MM.1S (cell line): ENCODE data around the gene IDH2.

ENCODE experiments used
- DNase-seq: peaks from one replicate; pipeline ENCODE4 v3.0.0-alpha.2; 2015
- H2AFZ ChIP-seq: fragments of 300-600 bp; sonication (generic); 2 replicates; pipeline ENCODE4 v1.6.0; 2016; ENCODE audit warnings: antibody characterized with exemption, low read length
- H3F3A ChIP-seq: fragments of 300-600 bp; sonication (generic); 2 replicates; pipeline ENCODE4 v1.6.1; 2016; ENCODE audit warnings: mild to moderate bottlenecking, antibody characterized with exemption, low read length, moderate library complexity, mixed read lengths; ENCODE audit not compliant: insufficient read depth
- H3K27ac ChIP-seq: fragments of 300-600 bp; sonication (generic); 2 replicates; pipeline ENCODE4 v1.5.1; 2016; ENCODE audit warnings: mild to moderate bottlenecking, low read length
- H3K27me3 ChIP-seq: fragments of 300-600 bp; sonication (generic); replicated peaks from 2 replicates; pipeline ENCODE4 v1.6.0; 2016; ENCODE audit warnings: low read length; ENCODE audit not compliant: insufficient read depth
- H3K36me3 ChIP-seq: fragments of 300-600 bp; sonication (generic); replicated peaks from 2 replicates; pipeline ENCODE4 v1.6.1; 2016; ENCODE audit warnings: mild to moderate bottlenecking, low read length, mixed read lengths; ENCODE audit not compliant: insufficient read depth
- H3K4me1 ChIP-seq: fragments of 300-600 bp; sonication (generic); 2 replicates; pipeline ENCODE4 v1.6.1; 2016; ENCODE audit warnings: low read length, mixed read lengths
- H3K4me2 ChIP-seq: fragments of 300-600 bp; sonication (generic); 2 replicates; pipeline ENCODE4 v1.6.0; 2016; ENCODE audit warnings: low read depth, low read length
- H3K4me3 ChIP-seq: fragments of 300-600 bp; sonication (generic); 2 replicates; pipeline ENCODE4 v1.5.1; 2016; ENCODE audit warnings: low read length, mixed read lengths
- H3K79me2 ChIP-seq: fragments of 300-600 bp; sonication (generic); 2 replicates; pipeline ENCODE4 v1.6.1; 2016; ENCODE audit warnings: mixed run types, low read length, mixed read lengths
- H3K9ac ChIP-seq: fragments of 300-600 bp; sonication (generic); 2 replicates; pipeline ENCODE4 v1.6.1; 2016; ENCODE audit warnings: low read length, mixed read lengths
- H3K9me2 ChIP-seq: fragments of 300-600 bp; sonication (generic); replicated peaks from 2 replicates; pipeline ENCODE4 v1.6.1; 2016; ENCODE audit warnings: mild to moderate bottlenecking, low read length, mixed read lengths; ENCODE audit not compliant: insufficient read depth
- H3K9me3 ChIP-seq: fragments of 300-600 bp; sonication (generic); replicated peaks from 2 replicates; pipeline ENCODE4 v1.6.1; 2016; ENCODE audit warnings: mild to moderate bottlenecking, low read length, mixed read lengths; ENCODE audit not compliant: insufficient read depth
- H4K20me1 ChIP-seq: fragments of 300-600 bp; sonication (generic); 2 replicates; pipeline ENCODE4 v1.6.1; 2016; ENCODE audit warnings: mild to moderate bottlenecking, low read length, moderate library complexity, mixed read lengths; ENCODE audit not compliant: insufficient read depth
- CTCF ChIP-seq: fragments of 300-600 bp; sonication (generic); IDR thresholded peaks from 2 replicates; pipeline ENCODE4 v1.5.1; 2016; ENCODE audit warnings: antibody characterized with exemption, low read length, mixed read lengths
- EZH2 ChIP-seq: fragments of 300-600 bp; sonication (generic); optimal IDR thresholded peaks from 2 replicates; pipeline ENCODE3; 2017; ENCODE audit warnings: low read depth, mild to moderate bottlenecking, antibody characterized with exemption, low read length, mixed read lengths
- EZH2phosphoT487 ChIP-seq: fragments of 300-600 bp; sonication (generic); IDR thresholded peaks from 2 replicates; pipeline ENCODE4 v1.6.1; 2018; ENCODE audit warnings: antibody characterized with exemption, low read length

Gene IDH2

DNA sequence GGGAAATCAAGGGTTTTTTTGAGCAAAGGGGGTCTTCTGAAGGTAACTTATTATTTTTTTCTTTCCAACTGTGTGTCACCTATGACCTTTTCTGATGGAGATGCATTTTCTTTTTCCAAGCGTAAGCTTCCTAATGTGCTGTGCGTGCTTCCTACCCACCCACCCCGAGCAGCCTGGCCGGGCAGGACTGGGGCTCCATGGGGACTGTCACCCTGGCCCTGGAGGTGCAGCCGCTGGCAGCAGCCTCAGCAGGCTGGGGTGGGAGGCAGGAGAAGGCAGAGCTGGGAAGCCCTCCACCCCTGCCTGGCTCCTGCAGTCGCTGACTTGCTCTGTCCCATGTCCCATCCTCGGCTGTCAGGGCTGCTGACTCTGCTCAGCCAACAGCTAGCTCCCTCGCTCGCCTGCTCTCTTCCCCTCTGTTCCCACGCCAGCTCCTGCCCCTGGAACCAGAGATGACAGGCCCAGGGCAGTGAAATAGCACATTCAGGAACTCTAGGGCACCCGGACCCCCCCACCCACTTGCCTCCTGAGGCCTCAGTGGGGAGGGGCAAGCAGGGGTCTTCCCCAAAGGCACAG, 21.4 kb downstream of the IDH2 start:
- peaks cover 17% of the 10 kb centered on the region for H3F3A ChIP-seq

DNA sequence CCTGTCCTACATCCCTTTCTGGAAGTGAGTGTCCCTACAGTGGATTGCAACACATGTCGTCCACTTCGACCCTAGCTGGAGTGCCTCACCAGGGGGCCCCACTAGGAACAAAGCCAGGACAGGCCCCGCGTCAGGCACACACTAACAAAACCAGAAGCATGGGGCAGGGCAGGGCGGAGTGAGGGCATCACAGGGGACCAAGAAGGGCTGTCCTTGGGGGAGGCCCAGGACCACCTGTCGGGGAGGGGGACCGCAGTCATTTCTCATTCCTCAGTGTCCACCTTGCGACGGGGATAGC, 21.9 kb downstream of the IDH2 start:
- Histone ChIP-seq H2AFZ (no peak overlapping the region), H3K9me3 (no peaks in the 10 kb centered on the region), H3K4me3 (no peak overlapping the region), H3K4me2 (no peak overlapping the region), H3K4me1 (peaks cover 29% of the 10 kb centered on the region), H3F3A (peaks cover 21% of the 10 kb centered on the region), H3K9ac (no peak overlapping the region), H3K9me2 (no peaks in the 10 kb centered on the region), H3K79me2 (peaks cover 25% of the 10 kb centered on the region), H3K27ac (no peak overlapping the region), H3K27me3 (no peaks in the 10 kb centered on the region), H3K36me3 (no peaks in the 10 kb centered on the region; the same call in 1 of the 2 replicates), H4K20me1 (no peaks in the 10 kb centered on the region)
- no peak for DNase-seq
- TF ChIP-seq EZH2 (no peak), CTCF (no peak), EZH2phosphoT487 (no peak)

More for the DNA sequence above, 21.4 kb downstream of the IDH2 start:
- H3K27me3 ChIP-seq, result no peaks in the 10 kb centered on the region
- no peaks in the 10 kb centered on the region; the same call in 1 of the 2 replicates for H3K36me3 ChIP-seq
- no peak for TF ChIP-seq CTCF
- no peak for TF ChIP-seq EZH2
- no peak for TF ChIP-seq EZH2phosphoT487
- H3K79me2 ChIP-seq, result peaks cover 30% of the 10 kb centered on the region
- no peaks in the 10 kb centered on the region for H3K9me2 ChIP-seq
- no peak overlapping the region for H2AFZ ChIP-seq
- no peak overlapping the region for H3K9ac ChIP-seq
- H3K4me2 ChIP-seq, result no peak overlapping the region
- H4K20me1 ChIP-seq, result no peaks in the 10 kb centered on the region
- no peaks in the 10 kb centered on the region for H3K9me3 ChIP-seq
- peaks cover 28% of the 10 kb centered on the region for H3K4me1 ChIP-seq
- DNase-seq, result no peak
- no peak overlapping the region for H3K4me3 ChIP-seq
- H3K27ac ChIP-seq, result no peak overlapping the region

GRCh38 chr15:90079619-90080457, 22.4 kb downstream of the IDH2 start:
- Histone ChIP-seq H3K79me2 (peaks cover 22% of the 10 kb centered on the region; the same call in 1 of the 2 replicates), H3K4me3 (no peak overlapping the region), H3F3A (peaks cover 27% of the 10 kb centered on the region), H3K36me3 (no peaks in the 10 kb centered on the region; the same call in 1 of the 2 replicates), H3K4me1 (peaks cover 35% of the 10 kb centered on the region), H3K4me2 (no peak overlapping the region), H3K9me2 (no peaks in the 10 kb centered on the region), H4K20me1 (no peaks in the 10 kb centered on the region), H2AFZ (no peak overlapping the region), H3K9ac (no peak overlapping the region), H3K27ac (no peak overlapping the region), H3K27me3 (no peaks in the 10 kb centered on the region), H3K9me3 (no peaks in the 10 kb centered on the region)
- no peak for DNase-seq
- no peak for TF ChIP-seq EZH2phosphoT487
- no peak for TF ChIP-seq EZH2
- no peak for TF ChIP-seq CTCF
